Esophagus muscularis mucosa (tissue), 4 donors: ENCODE data around the gene AUP1.

ENCODE experiments used
- EP300 ChIP-seq: sonication (generic); formaldehyde crosslinking; IDR thresholded peaks from one replicate; pipeline ENCODE4 v1.6.1; 2017; ENCODE audit warnings: antibody characterized with exemption
- POLR2A ChIP-seq: fragments of 450-650 bp; IDR thresholded peaks from one replicate; pipeline ENCODE4 v1.6.1; 2017; ENCODE audit warnings: antibody characterized with exemption, moderate library complexity, mild to moderate bottlenecking, low read depth
- POLR2AphosphoS5 ChIP-seq, 2 donors: sonication (generic); formaldehyde crosslinking; IDR thresholded peaks; one replicate each; pipeline ENCODE4 v1.6.1; 2017; ENCODE audit warnings: antibody characterized with exemption in 2 of 2
- TF ChIP-seq, protein P1 (sequence below), 3 experiments: fragments of 200-600 bp in 2 of 3; fragments of 450-650 bp in 1 of 3; sonication (generic) in 2 of 3; IDR thresholded peaks; one replicate each; pipeline ENCODE4 v1.5.1; 2017 to 2019; ENCODE audit warnings: antibody characterized with exemption in 3 of 3, mild to moderate bottlenecking in 2 of 3, moderate library complexity in 1 of 3

- TF ChIP-seq POLR2AphosphoS5 (IDR thresholded peaks at IDR 0.05) (no peak), POLR2A (no peak), EP300 (no peak)
- TF ChIP-seq, protein P1, sequence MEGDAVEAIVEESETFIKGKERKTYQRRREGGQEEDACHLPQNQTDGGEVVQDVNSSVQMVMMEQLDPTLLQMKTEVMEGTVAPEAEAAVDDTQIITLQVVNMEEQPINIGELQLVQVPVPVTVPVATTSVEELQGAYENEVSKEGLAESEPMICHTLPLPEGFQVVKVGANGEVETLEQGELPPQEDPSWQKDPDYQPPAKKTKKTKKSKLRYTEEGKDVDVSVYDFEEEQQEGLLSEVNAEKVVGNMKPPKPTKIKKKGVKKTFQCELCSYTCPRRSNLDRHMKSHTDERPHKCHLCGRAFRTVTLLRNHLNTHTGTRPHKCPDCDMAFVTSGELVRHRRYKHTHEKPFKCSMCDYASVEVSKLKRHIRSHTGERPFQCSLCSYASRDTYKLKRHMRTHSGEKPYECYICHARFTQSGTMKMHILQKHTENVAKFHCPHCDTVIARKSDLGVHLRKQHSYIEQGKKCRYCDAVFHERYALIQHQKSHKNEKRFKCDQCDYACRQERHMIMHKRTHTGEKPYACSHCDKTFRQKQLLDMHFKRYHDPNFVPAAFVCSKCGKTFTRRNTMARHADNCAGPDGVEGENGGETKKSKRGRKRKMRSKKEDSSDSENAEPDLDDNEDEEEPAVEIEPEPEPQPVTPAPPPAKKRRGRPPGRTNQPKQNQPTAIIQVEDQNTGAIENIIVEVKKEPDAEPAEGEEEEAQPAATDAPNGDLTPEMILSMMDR (IDR thresholded peaks at IDR 0.05), result no peak
Observed at GRCh38 chr2:74527741-74528140, 1.8 kb downstream of the AUP1 start.
